GM10248 (cell line): ENCODE data around the gene ANO7.

Experiments used
- CTCF ChIA-PET: fragments of 300-600 bp; sonication (Branson Sonifier 250); formaldehyde crosslinking; extraction: SDS; loops from one replicate; lab custom pipeline; 2021; ENCODE audit warnings: antibody characterized with exemption; lab: Yijun Ruan, JAX
- POLR2A ChIA-PET: fragments of 350-650 bp; sonication (Branson Sonifier 250); formaldehyde crosslinking; extraction: SDS; loops from one replicate; lab custom pipeline; 2020; ENCODE audit warnings: antibody characterized with exemption; lab: Yijun Ruan, JAX
- DNase-seq: peaks from one replicate; pipeline ENCODE4 v3.0.0; 2012; ENCODE audit errors: extremely low spot score
- CTCF ChIP-seq: IDR thresholded peaks from 2 replicates; pipeline ENCODE4 v1.5.1; 2012; ENCODE audit warnings: mild to moderate bottlenecking, low read depth; ENCODE audit errors: extremely low read depth, missing control alignments, control extremely low read depth

ANO7 gene

DNA sequence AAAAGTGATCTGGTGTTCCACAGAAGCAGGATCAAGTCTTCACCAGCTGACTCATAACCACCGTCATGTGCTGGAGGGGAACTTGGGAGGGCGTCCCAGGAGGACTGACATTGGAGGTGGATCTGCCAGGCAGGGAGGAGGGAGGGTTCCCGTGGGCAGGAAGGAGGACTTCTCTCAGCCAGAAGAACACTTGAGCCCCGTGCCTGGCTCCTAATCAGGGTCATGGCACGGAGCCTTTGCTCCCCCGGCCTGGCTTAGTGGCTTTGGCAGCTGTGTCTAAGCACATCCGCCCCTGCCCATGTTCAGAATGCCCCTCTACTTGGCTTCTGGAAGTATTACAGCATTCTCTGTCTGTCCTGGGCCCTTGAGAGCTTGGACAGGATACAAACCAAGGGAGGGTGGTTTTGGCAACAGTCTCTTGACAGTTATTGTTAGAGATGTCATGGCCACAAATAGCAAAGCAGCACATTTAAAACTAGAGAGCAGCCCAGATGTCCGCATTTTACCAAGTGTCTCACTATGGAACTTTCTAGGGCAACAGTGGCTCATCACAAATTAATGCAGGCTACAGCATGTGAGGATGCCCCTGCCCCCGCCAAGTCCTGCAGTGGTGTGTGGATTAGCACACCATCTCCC is 26.7 kb upstream of the ANO7 start:
- no peak for DNase-seq
- no peak for TF ChIP-seq CTCF
- POLR2A ChIA-PET, result no interaction called here
- CTCF ChIA-PET, result no interaction called here

DNA sequence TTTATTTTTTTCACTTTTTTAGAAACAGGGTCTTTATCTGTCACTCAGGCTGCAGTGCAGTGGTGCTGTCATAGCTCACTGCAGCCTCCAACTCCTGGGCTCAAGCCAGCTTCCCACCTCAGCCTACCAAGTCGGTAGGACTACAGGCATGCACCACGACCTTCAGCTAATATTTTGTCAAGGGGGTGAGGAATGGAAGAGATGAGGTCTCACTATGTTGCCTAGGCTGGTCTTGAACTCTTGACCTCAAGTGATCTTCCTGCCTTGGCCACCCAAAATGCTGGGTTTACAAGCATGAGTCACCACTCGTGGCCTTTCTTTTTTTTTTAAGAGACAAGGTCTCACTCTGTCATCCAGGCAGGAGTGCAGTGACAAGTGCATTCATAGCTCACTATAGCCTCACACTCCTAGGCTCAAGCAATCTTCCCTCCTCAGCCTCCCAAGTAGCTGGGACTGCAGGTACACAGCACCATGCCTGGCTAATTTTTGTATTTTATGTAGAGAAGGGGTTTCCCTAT is 24.8 kb upstream of the ANO7 start:
- CTCF ChIA-PET, result interaction anchor here (0.9 to 1.3 kb wide), 4 partner anchors 9 to 715 kb away, joined by 3 to 4 read pairs (median 3); no protein-coding TSS in a partner anchor

DNA sequence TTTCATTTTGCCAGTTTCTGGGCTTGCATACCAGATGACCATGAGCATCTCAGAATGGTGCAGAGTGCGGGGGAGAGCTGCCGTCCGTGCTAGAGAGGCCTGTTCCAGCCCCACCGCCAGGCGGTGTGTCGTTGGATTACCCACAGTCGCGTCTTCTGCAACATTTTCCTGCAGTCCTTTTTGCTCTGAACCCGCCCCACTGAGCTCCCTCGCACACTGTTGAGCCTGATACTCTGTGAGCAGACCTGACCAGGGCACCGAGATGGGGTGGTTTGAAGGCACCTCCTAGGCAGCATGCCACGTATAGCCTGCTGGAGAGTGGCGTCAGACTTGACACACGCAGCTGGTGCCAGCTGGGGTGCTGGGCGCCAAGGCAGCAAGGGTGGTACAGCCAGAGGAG is 20.1 kb upstream of the ANO7 start:
- ChIA-PET POLR2A (no interaction called here), CTCF (interaction anchor here (0.9 to 1.4 kb wide), 2 partner anchors 29 to 90 kb away, joined by 3 read pairs; no protein-coding TSS in a partner anchor)
- no peak for TF ChIP-seq CTCF
- DNase-seq, result no peak

More for the DNA sequence above, 24.8 kb upstream of the ANO7 start:
- TF ChIP-seq CTCF, result no peak
- POLR2A ChIA-PET, result no interaction called here
- no peak for DNase-seq

GRCh38 chr2:241173557-241173956 is 14.9 kb upstream of the ANO7 start:
- TF ChIP-seq CTCF, result no peak
- ChIA-PET CTCF (interaction anchor here (1.2 to 1.3 kb wide), 2 partner anchors 17 to 23 kb away, joined by 3 read pairs; no protein-coding TSS in a partner anchor), POLR2A (no interaction called here)
- DNase-seq, result no peak

- ChIA-PET CTCF (no interaction called here), POLR2A (interaction anchor here (0.5 kb wide), 1 partner anchor 92 kb away, joined by 5 read pairs; no protein-coding TSS in a partner anchor)
- TF ChIP-seq CTCF, result no peak
- DNase-seq, result no peak
Observed at GRCh38 chr2:241177526-241178334, 10.7 kb upstream of the ANO7 start.

GRCh38 chr2:241178961-241179360 is 9.5 kb upstream of the ANO7 start:
- POLR2A ChIA-PET, result interaction anchor here (0.5 kb wide), 1 partner anchor 337 kb away, joined by 3 read pairs; no protein-coding TSS in a partner anchor
- CTCF ChIA-PET, result interaction anchor here (1.0 to 1.5 kb wide), 2 partner anchors 28 to 101 kb away, joined by 3 to 4 read pairs; no protein-coding TSS in a partner anchor
- DNase-seq, result no peak
- TF ChIP-seq CTCF, result no peak
